T1000 (cell line): Measurements from ENCODE around the gene AOC3.
"Not testable (repeated sequence)": the region's sequence is repeated elsewhere in the genome, so short reads cannot be mapped to it uniquely, and the experiment has no call there.

Experiments
- DNase-seq: peaks from one replicate; lab custom pipeline; 2025; ENCODE audit warnings: mixed read lengths; lab: John Stamatoyannopoulos, UW

AOC3 gene

DNA sequence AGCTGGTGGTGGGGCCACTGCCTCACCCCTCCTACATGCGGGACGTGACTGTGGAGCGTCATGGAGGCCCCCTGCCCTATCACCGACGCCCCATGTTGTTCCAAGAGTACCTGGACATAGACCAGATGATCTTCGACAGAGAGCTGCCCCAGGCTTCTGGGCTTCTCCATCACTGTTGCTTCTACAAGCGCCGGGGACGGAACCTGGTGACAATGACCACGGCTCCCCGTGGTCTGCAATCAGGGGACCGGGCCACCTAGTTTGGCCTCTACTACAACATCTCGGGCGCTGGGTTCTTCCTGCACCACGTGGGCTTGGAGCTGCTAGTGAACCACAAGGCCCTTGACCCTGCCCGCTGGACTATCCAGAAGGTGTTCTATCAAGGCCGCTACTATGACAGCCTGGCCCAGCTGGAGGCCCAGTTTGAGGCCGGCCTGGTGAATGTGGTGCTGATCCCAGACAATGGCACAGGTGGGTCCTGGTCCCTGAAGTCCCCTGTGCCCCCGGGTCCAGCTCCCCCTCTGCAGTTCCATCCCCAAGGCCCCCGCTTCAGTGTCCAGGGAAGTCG, 16.8 kb downstream of the AOC3 start:
- not testable (repeated sequence) for DNase-seq

DNA sequence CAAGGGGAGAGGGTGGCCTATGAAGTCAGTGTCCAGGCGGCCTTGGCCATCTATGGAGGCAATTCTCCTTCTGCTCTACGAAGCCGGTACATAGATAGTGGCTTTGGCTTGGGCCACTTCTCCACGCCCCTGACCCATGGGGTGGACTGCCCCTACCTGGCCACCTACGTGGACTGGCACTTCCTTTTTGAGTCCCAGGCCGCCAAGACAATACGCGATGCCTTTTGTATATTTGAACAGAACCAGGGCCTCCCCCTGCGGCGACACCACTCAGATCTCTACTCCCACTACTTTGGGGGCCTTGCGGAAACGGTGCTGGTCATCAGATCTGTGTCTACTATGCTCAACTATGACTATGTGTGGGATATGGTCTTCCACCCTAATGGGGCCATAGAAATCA, 17.3 kb downstream of the AOC3 start:
- DNase-seq, result no peak

DNA sequence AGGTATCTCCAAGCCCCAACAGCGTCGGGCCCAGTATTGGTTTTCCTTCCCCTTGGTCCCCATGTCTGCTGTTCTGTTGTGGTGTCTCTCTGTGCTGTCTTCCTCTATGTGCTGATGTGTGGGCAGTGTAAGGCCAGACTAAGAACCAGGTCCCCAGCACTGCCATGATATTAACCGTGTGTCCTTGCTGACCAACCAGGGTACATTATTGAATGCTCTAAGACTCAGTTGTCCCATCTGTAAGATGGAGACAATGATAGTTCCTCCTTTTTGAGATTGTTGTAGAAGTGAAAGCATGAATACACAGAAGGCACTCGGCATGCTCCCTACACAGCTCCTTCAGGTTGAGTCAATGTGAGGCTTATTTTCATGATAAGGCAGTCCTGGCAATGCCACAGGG, 20.6 kb downstream of the AOC3 start:
- no peak for DNase-seq

DNA sequence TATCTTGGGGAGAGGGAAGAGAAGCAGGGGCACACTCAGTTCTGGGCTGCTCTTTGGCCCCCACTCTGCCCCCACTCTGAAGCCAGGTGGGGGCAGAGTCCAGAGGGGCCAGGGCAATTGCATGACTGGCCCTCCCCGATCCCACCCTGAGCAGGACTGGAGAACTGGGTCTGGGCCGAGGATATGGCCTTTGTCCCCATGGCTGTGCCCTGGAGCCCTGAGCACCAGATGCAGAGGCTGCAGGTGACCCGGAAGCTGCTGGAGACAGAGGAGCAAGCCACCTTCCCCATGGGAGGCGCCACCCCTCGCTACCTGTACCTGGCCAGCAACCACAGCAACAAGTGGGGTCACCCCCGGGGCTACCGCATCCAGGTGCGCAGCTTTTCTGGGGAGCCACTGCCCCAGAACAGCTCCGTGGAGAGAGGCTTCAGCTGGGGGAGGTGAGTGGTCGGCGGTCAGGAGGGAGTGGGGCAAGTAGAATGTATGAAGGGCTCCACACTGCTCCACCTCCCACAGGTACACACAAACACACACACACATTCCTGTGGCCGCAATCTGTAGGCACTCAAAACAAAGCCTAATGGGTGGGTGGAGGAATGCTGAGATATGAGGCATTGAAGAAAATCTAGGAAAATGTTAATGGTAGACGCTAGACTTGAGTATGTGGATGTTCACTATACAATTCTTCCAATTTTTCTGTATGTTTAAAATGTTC, 21.4 kb downstream of the AOC3 start:
- DNase-seq, result no peak

DNA sequence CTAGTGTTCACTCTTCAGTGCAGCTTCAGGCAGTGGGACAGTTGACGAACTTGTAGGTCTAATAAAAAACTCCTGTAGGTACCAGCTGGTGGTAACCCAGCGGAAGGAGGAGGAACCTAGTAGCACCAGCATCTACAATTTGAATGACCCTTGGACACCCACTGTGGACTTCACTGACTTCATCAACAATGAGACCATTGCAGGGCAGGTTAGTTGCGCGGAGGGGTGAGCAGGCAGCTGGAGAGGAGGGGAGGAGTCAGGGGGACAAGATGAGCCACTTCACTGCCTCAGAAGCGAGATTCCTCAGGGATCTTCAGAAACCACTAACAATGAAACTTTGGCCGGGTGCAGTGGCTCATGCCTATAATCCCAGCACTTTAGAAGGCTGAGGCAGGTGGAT, 22.3 kb downstream of the AOC3 start:
- DNase-seq, result no peak

DNA sequence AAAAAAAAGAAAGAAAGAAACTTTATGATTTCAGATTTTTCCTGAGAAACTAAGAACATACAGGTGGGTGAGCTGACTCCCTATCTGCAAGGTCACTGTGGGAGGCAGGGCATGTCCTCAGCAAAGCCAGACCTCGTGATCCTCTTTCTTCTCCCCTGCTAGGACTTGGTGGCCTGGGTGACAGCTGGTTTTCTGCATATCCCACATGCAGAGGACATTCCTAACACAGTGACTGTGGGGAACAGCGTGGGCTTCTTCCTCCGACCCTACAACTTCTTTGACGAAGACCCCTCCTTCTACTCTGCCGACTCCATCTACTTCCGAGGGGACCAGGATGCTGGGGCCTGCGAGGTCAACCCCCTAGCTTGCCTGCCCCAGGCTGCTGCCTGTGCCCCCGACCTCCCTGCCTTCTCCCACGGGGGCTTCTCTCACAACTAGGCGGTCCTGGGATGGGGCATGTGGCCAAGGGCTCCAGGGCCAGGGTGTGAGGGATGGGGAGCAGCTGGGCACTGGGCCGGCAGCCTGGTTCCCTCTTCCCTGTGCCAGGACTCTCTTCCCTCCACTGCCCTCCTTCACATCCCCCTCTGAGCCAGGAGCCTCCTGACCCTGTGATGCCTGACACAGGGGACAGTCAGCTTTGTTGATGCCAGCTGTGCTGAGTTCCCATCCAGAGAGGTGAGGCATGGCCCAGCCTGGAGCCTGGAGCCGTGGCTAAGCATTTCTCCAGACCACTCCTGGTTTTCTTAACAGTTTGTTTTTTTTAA, 23.1 kb downstream of the AOC3 start:
- DNase-seq, result not testable (repeated sequence)

DNA sequence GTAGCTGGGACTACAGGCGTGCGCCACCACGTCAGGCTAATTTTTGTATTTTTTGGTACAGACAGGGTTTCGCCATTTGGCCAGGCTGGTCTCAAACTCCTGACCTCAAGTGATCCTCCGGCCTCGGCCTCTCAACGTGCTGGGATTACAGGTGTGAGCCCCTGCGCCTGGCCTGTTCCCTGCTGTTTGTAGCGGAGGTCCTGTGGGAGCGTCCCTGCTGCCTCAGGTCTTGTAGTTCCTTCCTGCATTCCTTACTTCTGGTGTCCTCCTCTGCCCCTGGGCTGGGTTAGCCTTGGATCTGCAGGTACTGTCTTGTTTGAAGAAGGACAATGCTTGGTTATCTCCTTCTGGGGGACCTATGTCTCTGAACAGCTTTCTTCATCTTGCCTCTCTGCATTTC, 26.0 kb downstream of the AOC3 start:
- no peak for DNase-seq

DNA sequence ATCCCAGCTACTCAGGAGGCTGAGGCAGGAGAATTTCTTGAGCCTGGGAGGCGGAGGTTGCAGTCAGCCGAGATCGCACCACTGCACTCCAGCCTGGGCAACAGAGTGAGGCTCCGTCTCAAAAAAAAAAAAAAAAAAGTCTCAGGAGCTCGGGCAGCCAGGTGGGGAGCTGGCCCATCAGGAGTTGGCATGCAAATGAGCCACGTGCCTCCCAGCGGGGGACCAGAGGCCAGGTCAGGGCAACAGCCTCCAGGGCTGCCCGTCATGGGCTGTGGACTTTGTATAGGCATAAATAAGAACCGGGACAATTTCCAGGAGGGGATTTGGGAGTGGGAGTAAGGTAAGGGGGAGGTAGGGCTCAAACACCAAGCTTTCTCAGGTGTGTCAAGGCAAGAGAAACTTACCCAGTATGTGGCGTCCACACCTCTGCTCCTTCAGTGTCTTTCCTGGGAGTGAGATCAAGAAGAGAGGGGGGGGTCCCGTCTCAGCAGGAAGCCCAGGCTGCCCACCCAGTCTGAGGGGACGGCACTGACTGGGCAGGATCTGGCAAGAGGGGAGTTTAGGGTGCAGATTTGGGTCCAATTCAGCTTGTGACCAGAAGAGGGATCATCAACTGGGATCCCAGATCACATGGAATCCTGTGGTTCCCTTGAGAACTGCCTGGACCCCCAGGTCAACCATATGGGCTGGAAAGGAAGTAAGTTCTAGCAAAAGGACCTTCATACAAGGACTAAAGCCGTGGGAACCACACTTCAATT, 27.3 kb downstream of the AOC3 start:
- DNase-seq, result no peak

DNA sequence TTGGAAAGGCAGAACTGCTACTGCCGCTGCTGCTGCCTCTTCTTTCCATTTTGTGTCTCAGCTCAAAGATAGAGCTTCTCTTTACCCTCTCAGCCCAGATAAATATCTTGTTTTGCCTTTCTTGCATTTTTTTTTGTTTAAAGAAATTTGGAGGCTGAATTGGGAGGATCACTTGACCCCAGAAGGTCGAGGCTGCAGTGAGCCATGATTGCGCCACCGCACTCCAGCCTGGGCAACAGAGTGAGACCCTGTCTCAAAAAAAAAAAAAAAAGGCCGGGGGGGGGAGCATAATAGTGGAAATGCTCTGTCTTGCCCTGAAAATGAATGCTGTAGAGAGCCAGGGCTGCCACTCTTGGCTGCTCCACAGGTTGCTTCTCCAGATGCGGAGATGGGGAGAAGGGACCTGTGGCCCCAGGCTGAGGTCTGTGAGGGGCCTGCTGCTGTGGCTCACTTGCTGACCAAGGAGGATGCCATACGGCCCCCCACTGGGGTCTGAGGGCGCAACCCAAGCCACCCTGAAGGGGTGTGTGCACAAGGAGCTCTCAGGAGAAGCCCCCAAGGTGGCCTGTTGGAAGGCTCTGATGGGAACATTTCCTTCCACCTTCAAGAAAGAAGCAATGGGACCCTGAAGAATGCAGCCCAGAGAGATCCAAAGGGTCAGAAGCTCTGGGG, 28.1 kb downstream of the AOC3 start:
- no peak for DNase-seq

DNA sequence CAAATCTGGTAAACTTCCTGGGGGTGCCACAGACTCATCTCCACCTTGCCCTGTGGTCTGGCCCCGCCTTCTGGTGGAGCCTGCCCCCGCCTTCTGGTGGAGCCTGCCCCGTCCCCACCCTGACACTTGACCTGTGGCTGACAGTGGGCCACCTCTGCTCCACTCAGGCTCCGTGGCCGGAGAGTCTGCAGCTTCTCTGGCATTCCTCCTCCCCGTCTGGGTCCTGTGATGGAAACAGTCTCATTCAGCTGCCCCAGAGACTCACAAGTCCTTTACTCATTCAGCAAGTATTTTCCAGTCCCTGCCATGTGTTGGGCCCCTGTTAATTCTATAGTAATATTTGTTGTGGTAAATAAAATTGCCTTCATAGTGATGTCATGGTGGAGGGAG, 28.6 kb downstream of the AOC3 start:
- no peak for DNase-seq

DNA sequence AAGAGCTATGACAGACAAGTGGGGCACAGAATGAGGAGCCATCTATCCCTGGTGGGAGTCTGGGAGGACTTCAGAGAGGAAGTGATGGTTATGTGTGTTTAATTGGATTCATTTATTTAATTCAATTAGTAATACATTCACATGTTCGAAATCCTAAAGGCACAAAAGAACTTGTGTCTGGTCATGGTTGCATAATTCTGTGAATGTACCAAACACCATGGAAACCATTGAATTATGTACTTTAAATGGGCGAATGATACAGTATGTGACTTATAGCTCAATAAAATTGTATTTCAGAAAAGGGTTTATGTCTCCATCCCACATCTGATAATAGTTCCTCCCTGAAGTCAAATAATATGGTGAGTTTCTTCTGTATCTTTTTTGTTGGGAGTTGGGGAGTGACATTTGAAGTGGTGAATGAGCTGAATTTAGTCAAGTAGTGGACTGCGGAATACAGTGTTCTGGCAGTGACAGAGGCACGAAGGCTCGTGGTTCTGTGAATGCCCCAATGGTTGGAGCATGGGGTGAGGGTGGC, 29.8 kb downstream of the AOC3 start:
- DNase-seq, result no peak

DNA sequence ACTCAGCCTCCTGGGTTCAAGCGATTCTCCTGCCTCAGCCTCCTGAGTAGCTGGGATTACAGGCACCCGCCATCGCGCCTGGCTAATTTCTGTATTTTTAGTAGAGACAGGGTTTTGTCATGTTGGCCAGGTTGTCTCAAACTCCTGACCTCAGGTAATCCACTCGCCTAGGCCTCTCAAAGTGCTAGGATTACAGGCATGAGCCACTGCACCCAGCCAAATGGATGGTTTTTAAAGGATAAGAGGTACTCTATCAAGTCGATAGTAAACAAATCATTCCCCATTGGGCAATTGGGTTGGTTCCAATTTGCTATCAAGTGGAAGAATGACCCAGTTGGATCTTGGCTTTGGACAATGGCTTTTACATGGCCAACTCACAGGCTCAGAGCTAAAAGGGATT, 30.7 kb downstream of the AOC3 start:
- DNase-seq, result not testable (repeated sequence)

DNA sequence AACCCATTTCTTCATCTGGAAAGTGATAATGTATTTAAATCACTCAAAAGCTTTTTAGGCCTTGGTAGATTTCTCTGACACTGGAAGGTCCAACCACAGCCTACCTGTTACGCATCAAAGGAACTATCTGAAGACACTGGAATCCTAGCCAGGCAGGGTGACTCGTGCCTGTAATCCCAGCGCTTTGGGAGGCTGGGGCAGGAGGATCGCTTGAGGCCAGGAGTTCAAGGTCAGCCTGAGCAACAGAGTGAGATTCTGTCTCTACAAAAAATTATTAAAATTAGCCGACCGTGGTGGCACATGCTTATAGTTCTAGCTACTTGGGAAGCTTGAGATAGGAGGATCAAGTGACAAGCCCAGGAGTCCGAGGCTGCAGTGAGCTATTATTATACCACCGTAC, 31.2 kb downstream of the AOC3 start:
- no peak for DNase-seq

DNA sequence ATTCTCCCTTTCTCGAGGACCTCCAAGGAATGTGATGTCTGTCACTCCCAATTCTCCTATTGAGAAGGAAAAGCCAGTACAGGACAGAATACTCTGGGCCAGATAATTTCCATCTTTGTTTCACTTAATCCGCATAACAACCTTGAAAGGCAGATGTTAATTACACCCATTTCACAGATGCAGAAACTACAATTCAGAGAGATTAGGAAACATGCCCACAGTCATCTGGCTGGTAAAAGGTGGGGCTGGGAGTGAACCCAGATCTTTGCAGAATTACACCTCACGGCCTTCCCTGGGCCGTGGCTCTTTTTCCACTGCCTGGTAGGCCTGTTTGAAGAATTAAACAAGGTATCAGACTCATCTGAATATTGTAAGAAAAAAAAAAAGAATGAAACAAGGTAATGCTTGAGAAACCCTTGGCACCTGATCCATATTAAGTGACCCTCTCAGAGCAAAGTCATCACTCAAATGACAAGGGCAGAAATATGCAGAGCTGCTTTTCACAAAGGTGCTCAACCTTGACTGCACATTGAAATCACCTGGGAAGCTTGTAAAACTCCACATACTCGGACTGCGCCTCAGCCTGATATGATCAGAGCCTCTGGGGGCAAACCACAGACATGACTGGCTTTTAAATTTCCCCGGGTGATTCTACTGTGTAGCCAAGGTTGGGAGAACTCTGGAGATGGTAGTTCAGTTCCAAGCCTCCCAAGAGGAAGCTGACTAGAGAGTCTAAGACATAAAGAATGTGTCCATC, 33.0 kb downstream of the AOC3 start:
- no peak for DNase-seq

DNA sequence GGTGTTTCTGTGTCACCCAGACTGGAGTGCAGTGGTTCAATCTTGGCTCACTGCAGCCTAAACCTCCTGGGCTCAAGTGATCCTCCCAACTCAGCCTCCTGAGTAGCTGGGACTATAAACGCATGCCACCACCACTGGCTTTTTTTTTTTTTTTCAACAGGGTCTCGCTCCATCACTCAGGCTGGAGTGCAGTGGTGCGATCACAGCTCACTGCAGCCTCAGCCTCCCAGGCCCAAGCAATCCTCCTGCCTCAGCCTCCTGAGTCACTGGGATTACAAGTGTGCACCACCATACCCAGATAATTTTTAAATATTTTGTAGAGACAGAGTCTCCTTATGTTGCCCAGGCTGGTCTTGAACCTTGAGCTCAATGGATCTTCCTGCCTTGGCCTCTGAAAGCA, 34.8 kb downstream of the AOC3 start:
- not testable (repeated sequence) for DNase-seq

DNA sequence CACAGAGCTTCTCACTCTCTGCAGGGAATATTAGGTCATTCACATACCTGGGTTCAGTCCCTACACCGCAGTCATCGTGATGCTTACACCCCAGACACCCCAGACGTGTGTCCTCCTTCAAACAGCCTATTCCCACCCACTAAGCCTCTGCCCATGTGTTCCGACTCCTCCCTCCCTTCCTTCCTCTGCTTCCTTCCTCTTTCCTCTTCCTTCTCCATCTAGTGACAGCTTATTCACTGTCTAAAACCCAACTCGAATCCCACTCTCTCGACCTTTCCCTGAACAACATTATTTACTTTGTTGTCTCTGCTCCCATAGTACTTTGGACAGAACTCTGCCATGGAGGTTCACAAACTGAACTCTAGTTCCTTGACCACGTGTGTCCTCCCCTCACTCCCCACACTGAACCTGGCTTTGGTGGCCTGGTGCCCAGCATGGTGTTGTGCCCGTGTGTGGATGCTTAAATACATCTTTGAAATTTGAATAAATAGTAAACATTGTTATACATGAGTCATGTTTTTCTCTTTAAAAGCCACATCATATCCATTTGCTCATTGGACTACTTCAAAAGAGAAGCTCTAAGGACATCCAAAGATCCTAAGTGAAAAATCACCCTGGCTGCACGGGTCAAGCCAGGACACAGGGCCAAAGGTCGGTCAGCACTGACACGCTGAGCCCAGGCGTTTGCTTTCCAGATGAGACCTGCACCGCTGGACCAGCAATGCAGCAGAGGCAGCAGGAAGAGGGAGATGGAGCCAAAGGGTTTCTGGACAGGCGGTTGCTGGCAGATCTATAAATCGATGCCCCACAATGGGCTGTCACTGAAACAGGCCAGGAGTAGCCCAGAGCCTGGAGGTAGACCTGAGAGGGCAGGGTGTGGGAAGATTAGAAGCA, 35.5 kb downstream of the AOC3 start:
- DNase-seq, result no peak

DNA sequence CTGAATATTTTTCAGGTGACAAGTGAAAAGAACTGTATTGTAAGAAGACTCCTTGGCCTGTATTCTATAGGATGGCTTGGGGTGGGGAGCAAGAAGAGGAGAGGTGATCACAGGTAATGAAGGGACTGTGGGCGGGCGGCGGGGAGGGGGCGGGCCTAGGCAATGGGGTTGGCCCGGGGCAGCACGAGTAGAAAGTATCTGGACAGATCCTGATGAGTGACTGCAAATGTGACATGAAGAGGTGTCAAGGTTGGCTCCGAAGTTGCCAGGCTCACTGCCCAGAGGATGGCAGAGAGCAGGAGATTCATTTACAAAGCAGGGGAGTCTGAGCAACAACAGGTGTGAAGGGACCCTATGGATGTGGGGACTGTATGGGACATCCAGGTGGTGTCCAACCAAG, 38.8 kb downstream of the AOC3 start:
- no peak for DNase-seq

DNA sequence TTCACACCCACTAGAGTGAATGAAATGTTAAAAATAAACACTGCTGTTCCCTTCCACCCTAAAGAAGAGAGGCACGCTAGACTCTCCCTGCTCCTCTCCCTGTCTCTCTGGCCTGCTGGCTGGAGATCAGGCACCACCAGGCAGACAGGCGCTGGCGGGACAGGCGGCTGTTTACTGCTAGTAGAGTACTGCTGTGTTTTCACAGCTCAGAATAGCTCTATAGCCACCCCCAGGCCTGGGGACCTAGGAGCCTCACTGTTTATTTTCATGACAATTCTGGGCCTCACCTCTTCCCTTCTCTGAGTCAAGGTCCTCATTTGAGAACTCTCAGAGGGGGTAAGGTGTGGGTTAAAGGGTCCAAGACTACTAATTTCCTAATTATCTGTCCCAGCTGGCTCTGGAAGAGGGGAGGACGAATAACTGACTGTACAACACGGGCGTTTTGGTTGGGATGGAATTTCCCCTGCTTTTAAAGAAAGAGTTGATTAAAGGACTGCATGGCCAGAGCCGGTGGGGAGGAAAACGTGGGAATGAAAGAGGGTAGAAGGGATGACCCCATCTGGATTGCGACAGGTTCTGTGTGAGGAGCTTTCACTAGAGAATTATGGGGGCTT, 40.6 kb downstream of the AOC3 start:
- no peak for DNase-seq

DNA sequence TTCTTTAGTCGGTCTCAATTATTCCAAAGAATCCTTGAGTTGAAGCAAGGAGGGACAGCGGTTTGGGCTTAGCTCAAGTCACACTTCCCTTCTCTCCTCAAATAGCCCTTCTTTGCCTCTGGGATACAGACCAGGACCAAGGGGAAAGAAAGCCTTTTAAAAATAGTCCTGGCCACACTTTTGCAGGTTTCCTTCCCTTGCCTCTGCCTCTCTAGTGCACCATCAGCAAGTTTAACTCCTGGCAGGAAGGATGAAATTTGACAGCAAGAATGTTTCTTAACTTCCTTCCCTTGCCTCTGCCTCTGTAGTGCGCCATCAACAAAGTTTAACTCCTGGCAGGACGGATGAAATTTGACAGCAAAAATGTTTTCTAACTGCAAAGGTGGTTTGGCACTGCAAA, 42.4 kb downstream of the AOC3 start:
- DNase-seq, result no peak
